ENCODE measurements around the gene KCTD13.
"Not testable (repeated sequence)": the region's sequence is repeated elsewhere in the genome, so short reads cannot be mapped to it uniquely, and the experiment has no call there.

The KCTD13 gene

GRCh38 chr16:29922986-29923501 lies 3.0 kb downstream of the KCTD13 start:
- DNase-seq, result no peak
- TF ChIP-seq GATA1 (IDR thresholded peaks at IDR 0.05; ENCODE audit: low read depth, low read length), result no peak
- no peak for TF ChIP-seq POLR2A (IDR thresholded peaks at IDR 0.05; ENCODE audit: low read length)

- no peak for DNase-seq
- TF ChIP-seq GATA1 (IDR thresholded peaks at IDR 0.05; ENCODE audit: low read depth, low read length) (no peak), POLR2A (IDR thresholded peaks at IDR 0.05; ENCODE audit: low read length) (no peak)
Measured at GRCh38 chr16:29922326-29922725, 3.7 kb downstream of the KCTD13 start.

- TF ChIP-seq GATA1 (IDR thresholded peaks at IDR 0.05; ENCODE audit: low read depth, low read length), result no peak
- TF ChIP-seq POLR2A (IDR thresholded peaks at IDR 0.05; ENCODE audit: low read length), result no peak
- no peak for DNase-seq
Measured at GRCh38 chr16:29921034-29921385, 5.0 kb downstream of the KCTD13 start.

GRCh38 chr16:29920288-29921033 lies 5.6 kb downstream of the KCTD13 start:
- DNase-seq, result no peak
- no peak for TF ChIP-seq GATA1 (IDR thresholded peaks at IDR 0.05; ENCODE audit: low read depth, low read length)
- no peak for TF ChIP-seq POLR2A (IDR thresholded peaks at IDR 0.05; ENCODE audit: low read length)

- TF ChIP-seq GATA1 (IDR thresholded peaks at IDR 0.05; ENCODE audit: low read depth, low read length) (no peak), POLR2A (IDR thresholded peaks at IDR 0.05; ENCODE audit: low read length) (no peak)
- DNase-seq, result no peak
Measured at GRCh38 chr16:29916979-29917378, 9.0 kb downstream of the KCTD13 start.

GRCh38 chr16:29915590-29916247 lies 10.3 kb downstream of the KCTD13 start:
- no peak for TF ChIP-seq POLR2A (IDR thresholded peaks at IDR 0.05; ENCODE audit: low read length)
- TF ChIP-seq GATA1 (IDR thresholded peaks at IDR 0.05; ENCODE audit: low read depth, low read length), result no peak
- no peak for DNase-seq

- TF ChIP-seq GATA1 (IDR thresholded peaks at IDR 0.05; ENCODE audit: low read depth, low read length) (no peak), POLR2A (IDR thresholded peaks at IDR 0.05; ENCODE audit: low read length) (no peak)
Measured at GRCh38 chr16:29913514-29913913, 12.5 kb downstream of the KCTD13 start.

GRCh38 chr16:29912087-29912486 lies 13.9 kb downstream of the KCTD13 start:
- DNase-seq, result no peak
- TF ChIP-seq POLR2A (IDR thresholded peaks at IDR 0.05; ENCODE audit: low read length) (no peak), GATA1 (IDR thresholded peaks at IDR 0.05; ENCODE audit: low read depth, low read length) (no peak)

More at GRCh38 chr16:29913514-29913913, 12.5 kb downstream of the KCTD13 start:
- no peak for DNase-seq

- DNase-seq, result no peak
- TF ChIP-seq GATA1 (IDR thresholded peaks at IDR 0.05; ENCODE audit: low read depth, low read length), result no peak
- TF ChIP-seq POLR2A (IDR thresholded peaks at IDR 0.05; ENCODE audit: low read length), result no peak
Measured at GRCh38 chr16:29911676-29912010, 14.4 kb downstream of the KCTD13 start.

- DNase-seq, result no peak
- TF ChIP-seq POLR2A (IDR thresholded peaks at IDR 0.05; ENCODE audit: low read length) (no peak), GATA1 (IDR thresholded peaks at IDR 0.05; ENCODE audit: low read depth, low read length) (no peak)
Measured at GRCh38 chr16:29910819-29911675, 15.0 kb downstream of the KCTD13 start.

GRCh38 chr16:29909851-29910250 lies 16.2 kb downstream of the KCTD13 start:
- not testable (repeated sequence) for DNase-seq

GRCh38 chr16:29909391-29909790 lies 16.6 kb downstream of the KCTD13 start:
- TF ChIP-seq POLR2A (IDR thresholded peaks at IDR 0.05; ENCODE audit: low read length) (no peak), GATA1 (IDR thresholded peaks at IDR 0.05; ENCODE audit: low read depth, low read length) (no peak)
- no peak for DNase-seq

GRCh38 chr16:29908719-29909220 lies 17.3 kb downstream of the KCTD13 start:
- TF ChIP-seq GATA1 (IDR thresholded peaks at IDR 0.05; ENCODE audit: low read depth, low read length) (no peak), POLR2A (IDR thresholded peaks at IDR 0.05; ENCODE audit: low read length) (no peak)
- DNase-seq, result no peak

- DNase-seq, result no peak
- TF ChIP-seq GATA1 (IDR thresholded peaks at IDR 0.05; ENCODE audit: low read depth, low read length) (no peak), POLR2A (IDR thresholded peaks at IDR 0.05; ENCODE audit: low read length) (no peak)
Measured at GRCh38 chr16:29907973-29908372, 18.1 kb downstream of the KCTD13 start.
